GM12891 (cell line): Measurements from ENCODE around the gene RGS10.
A peak's percentile ranks its signal among the peaks of the same experiment; 100 is the strongest.

Source experiments
- PAX5 ChIP-seq: IDR thresholded peaks from 2 replicates; pipeline ENCODE4 v1.6.1; 2011; ENCODE audit warnings: low read length, moderate library complexity, mild to moderate bottlenecking; ENCODE audit not compliant: insufficient read depth, severe bottlenecking
- POLR2A ChIP-seq: IDR thresholded peaks from 2 replicates; pipeline ENCODE4 v1.6.1; 2011; ENCODE audit warnings: low read depth, low read length, control low read depth
- POLR2AphosphoS5 ChIP-seq: IDR thresholded peaks from 2 replicates; pipeline ENCODE4 v1.6.1; 2011; ENCODE audit warnings: low read depth, low read length, control low read depth
- POU2F2 ChIP-seq: IDR thresholded peaks from 2 replicates; pipeline ENCODE4 v1.6.1; 2011; ENCODE audit warnings: low read depth, mild to moderate bottlenecking, control low read depth, low read length, moderate library complexity
- SPI1 ChIP-seq: IDR thresholded peaks from 2 replicates; pipeline ENCODE4 v1.6.1; 2011; ENCODE audit warnings: low read depth, low read length, control low read depth
- TAF1 ChIP-seq: IDR thresholded peaks from 2 replicates; pipeline ENCODE4 v1.6.1; 2011; ENCODE audit warnings: low read depth, low read length, control low read depth

- TF ChIP-seq POLR2A, result no peak
- no peak for TF ChIP-seq POLR2AphosphoS5
- peak; percentile 93 for TF ChIP-seq SPI1
- TF ChIP-seq PAX5, result no peak
- TF ChIP-seq TAF1, result no peak
- TF ChIP-seq POU2F2, result no peak
These were observed 80.6 kb downstream of the RGS10 start for GRCh38 chr10:119461923-119462322.
